Activated naive CD4-positive, alpha-beta T cell treated with anti-CD3 and anti-CD28 coated beads, Interleukin-2, amount 10 ng/mL, durations not matched to agents 7 days and 5 days (primary cell): ENCODE results near the gene BMP8B.
A peak's percentile ranks its signal among the peaks of the same experiment; 100 is the strongest.
"Not testable (repeated sequence)": the region's sequence is repeated elsewhere in the genome, so short reads cannot be mapped to it uniquely, and the experiment has no call there.

Experiments
- CTCF ChIA-PET: fragments of 350-600 bp; sonication (Branson Sonifier 250); formaldehyde crosslinking; loops from one replicate; lab custom pipeline; 2021; ENCODE audit warnings: antibody characterized with exemption; lab: Charles Lee
- DNase-seq: peaks from one replicate; pipeline ENCODE4 v3.0.0-alpha.2; 2020
- H3K27ac Mint-ChIP-seq: one replicate; pipeline ENCODE4 v1.8.0; 2021; ENCODE audit warnings: mild to moderate bottlenecking, moderate library complexity, mixed read lengths
- H3K27me3 Mint-ChIP-seq: one replicate; pipeline ENCODE4 v1.8.0; 2021; ENCODE audit warnings: mild to moderate bottlenecking, mixed read lengths
- H3K36me3 Mint-ChIP-seq: one replicate; pipeline ENCODE4 v1.8.0; 2021; ENCODE audit warnings: mixed read lengths
- H3K4me1 Mint-ChIP-seq: one replicate; pipeline ENCODE4 v1.8.0; 2021; ENCODE audit warnings: mixed read lengths
- H3K4me3 Mint-ChIP-seq: one replicate; pipeline ENCODE4 v1.8.0; 2021; ENCODE audit warnings: mild to moderate bottlenecking, moderate library complexity, mixed read lengths
- H3K9me3 Mint-ChIP-seq: one replicate; pipeline ENCODE4 v1.8.0; 2021; ENCODE audit warnings: mixed read lengths

Gene BMP8B

DNA sequence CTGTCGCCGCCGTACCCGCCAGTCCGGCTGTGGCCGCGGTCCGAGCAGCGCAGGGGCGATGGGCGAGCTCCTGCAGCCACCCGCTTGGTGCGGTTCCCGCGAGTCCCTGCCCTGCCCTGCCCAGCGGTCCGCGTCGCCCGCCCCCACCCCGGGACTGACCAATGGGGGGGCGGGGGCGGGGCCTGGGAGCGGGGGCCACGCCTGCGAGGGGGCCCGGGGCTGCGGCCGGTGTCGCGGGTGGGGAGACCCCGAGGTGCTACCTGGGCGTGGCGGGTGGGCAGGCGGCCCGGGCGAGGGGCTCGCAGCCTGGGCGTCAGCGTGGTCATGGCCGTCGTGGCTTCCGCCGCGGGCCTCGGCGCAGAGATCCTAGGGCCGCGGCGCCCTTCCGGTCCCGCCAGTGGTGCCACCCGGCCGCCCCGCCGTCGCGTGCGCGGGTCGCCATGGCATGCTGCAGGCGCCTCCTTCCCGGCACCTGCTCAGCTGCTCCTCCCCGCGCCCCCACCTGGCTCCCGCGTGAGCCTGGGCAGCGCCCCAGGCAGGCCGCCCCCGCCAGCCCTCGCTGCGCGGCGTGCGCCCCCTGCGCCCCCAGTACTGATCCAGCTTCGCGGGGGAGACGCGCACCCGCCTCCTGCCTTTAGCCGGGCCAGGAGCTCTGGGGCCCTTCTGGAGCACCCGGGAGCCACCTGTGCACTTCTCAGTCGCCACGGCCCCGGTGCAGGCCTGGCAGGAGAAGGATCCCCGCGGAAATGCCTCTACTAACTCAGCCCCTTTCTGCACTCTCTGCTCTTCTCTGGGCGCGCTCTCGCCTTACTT lies at the start of gene BMP8B:
Gene BMP8B (minus strand): TSS at position 108 of the 813 bp plus-strand sequence. CDS start 380 bp downstream, outside the sequence.
- Mint-ChIP-seq H3K27ac (peak within 1 kb of the TSS; percentile 19), H3K36me3 (no peaks in the 10 kb centered on the region), H3K27me3 (peaks cover 58% of the 10 kb centered on the region), H3K4me1 (peaks cover 22% of the 10 kb centered on the region), H3K9me3 (no peaks in the 10 kb centered on the region), H3K4me3 (peak within 1 kb of the TSS; percentile 72)
- DNase-seq: peak; percentile 58
- CTCF ChIA-PET: interaction anchor here (1.1 kb wide), 1 partner anchor 10 kb away, joined by 4 read pairs; no protein-coding TSS in a partner anchor

GRCh38 chr1:39836595-39837110 lies 48.0 kb upstream of the BMP8B start:
- CTCF ChIA-PET: interaction anchor here (1.2 to 2.0 kb wide), 2 partner anchors 19 to 65 kb away, joined by 3 to 6 read pairs; partner anchors contain the start of gene MYCL
- no peaks in the 10 kb centered on the region for H3K27me3 Mint-ChIP-seq
- no peak overlapping the region for H3K27ac Mint-ChIP-seq
- H3K9me3 Mint-ChIP-seq: no peaks in the 10 kb centered on the region
- no peak overlapping the region for H3K4me3 Mint-ChIP-seq
- DNase-seq: no peak
- H3K4me1 Mint-ChIP-seq: no peaks in the 10 kb centered on the region
- peaks cover 23% of the 10 kb centered on the region for H3K36me3 Mint-ChIP-seq

- Mint-ChIP-seq H3K27ac (no peak overlapping the region), H3K4me3 (no peak overlapping the region), H3K36me3 (peaks cover 17% of the 10 kb centered on the region), H3K27me3 (no peaks in the 10 kb centered on the region), H3K4me1 (no peaks in the 10 kb centered on the region), H3K9me3 (no peaks in the 10 kb centered on the region)
- CTCF ChIA-PET: interaction anchor here (1.2 to 2.0 kb wide), 2 partner anchors 18 to 66 kb away, joined by 3 to 6 read pairs; partner anchors contain the start of gene MYCL
- no peak for DNase-seq
Measured at GRCh38 chr1:39835935-39836594, 47.4 kb upstream of the BMP8B start.

GRCh38 chr1:39835110-39835509 lies 46.4 kb upstream of the BMP8B start:
- CTCF ChIA-PET: interaction anchor here (0.6 kb wide), 1 partner anchor 37 kb away, joined by 5 read pairs; no protein-coding TSS in a partner anchor
- Mint-ChIP-seq H3K27me3 (peaks cover 6% of the 10 kb centered on the region), H3K9me3 (no peaks in the 10 kb centered on the region), H3K36me3 (peaks cover 12% of the 10 kb centered on the region), H3K4me1 (no peaks in the 10 kb centered on the region), H3K27ac (no peak overlapping the region), H3K4me3 (no peak overlapping the region)
- no peak for DNase-seq

DNA sequence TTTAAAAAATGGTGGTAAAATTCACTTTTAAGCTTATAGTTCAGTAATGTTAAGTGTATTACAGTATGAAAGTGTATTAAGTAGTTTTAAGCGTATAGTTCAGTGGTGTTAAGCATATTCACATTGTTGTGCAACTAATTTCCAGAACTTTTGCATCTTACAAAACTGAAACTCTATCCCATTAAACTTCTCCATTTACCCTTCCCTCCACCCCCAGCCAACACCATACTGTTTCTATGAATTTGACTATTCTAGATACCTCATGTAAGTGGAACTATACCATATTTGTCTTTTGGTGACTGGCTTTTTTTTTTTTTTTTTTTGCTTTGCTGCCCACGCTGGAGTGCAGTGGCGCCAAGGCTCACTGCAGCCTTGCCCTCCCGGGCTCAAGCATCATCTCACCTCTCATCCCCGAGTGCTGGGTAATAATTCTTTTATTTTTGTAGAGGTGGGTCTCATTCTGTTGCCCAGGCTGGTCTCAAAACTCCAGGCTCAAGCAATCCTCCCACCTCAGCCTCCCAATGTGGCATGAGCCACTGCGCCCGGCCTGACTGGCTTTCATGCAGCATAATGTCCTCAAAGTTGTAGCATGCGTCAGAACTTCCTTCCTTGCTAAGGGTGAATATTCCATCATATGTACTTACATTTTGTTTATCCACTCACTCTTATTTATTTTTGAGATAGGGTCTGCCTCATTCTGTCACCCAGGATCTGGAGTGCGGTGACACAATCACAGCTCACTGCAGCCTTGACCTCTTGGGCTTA lies 45.1 kb upstream of the BMP8B start:
- H3K27me3 Mint-ChIP-seq: peaks cover 13% of the 10 kb centered on the region
- H3K4me1 Mint-ChIP-seq: no peaks in the 10 kb centered on the region
- H3K36me3 Mint-ChIP-seq: peaks cover 3% of the 10 kb centered on the region
- H3K27ac Mint-ChIP-seq: no peak overlapping the region
- CTCF ChIA-PET: interaction anchor here (1.3 kb wide), 1 partner anchor 16 kb away, joined by 3 read pairs; no protein-coding TSS in a partner anchor
- DNase-seq: no peak
- H3K4me3 Mint-ChIP-seq: no peak overlapping the region
- H3K9me3 Mint-ChIP-seq: no peaks in the 10 kb centered on the region

DNA sequence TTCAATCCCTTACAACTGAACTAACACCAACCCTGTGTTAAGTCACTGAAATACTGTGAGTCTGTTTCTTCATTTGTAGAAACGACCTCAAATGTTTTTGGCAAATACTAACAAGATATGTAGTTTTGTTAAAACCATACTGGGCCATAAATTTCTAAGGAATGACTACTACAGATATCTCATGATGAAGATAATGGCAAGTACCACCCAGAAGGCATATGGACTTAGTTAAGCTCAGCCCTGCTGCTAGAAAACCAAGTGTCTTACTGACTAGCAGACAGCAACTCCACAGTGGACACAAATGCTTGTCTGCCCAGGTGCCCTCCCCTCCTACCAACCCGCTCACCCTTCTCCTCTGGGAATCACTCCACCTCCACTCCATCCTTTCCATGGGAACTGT lies 44.5 kb upstream of the BMP8B start:
- no peak for DNase-seq
- no peaks in the 10 kb centered on the region for H3K9me3 Mint-ChIP-seq

DNA sequence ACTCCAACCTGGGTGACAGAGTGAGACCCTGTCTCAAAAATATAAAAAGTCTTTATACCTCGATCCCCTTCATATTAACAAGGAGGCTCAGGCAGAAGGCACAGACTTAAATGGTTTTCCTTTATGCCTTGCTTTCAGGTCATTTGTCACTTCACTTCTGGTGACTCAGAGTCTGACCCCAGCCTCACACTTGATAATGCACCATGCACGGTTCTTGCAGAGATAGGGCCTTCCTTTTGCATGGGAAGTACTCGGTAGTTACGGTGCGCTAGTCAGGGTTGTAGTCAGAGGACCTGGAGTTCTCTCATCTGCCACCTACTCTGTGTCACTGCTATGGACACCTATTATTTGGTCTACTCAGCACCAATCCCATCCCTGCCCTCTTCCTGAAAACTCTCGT lies 43.6 kb upstream of the BMP8B start:
- no peaks in the 10 kb centered on the region for H3K4me1 Mint-ChIP-seq
- no peak overlapping the region for H3K4me3 Mint-ChIP-seq
- CTCF ChIA-PET: interaction anchor here (0.7 kb wide), 1 partner anchor 15 kb away, joined by 3 read pairs; no protein-coding TSS in a partner anchor
- peaks cover 18% of the 10 kb centered on the region for H3K27me3 Mint-ChIP-seq
- DNase-seq: no peak
- H3K27ac Mint-ChIP-seq: no peak overlapping the region
- no peaks in the 10 kb centered on the region for H3K9me3 Mint-ChIP-seq
- H3K36me3 Mint-ChIP-seq: no peaks in the 10 kb centered on the region

More for the DNA sequence above, 44.5 kb upstream of the BMP8B start:
- Mint-ChIP-seq H3K27ac (no peak overlapping the region), H3K36me3 (peaks cover 1% of the 10 kb centered on the region), H3K4me3 (no peak overlapping the region), H3K4me1 (no peaks in the 10 kb centered on the region), H3K27me3 (peaks cover 13% of the 10 kb centered on the region)
- CTCF ChIA-PET: interaction anchor here (0.7 to 1.3 kb wide), 2 partner anchors 15 to 87 kb away, joined by 3 read pairs; no protein-coding TSS in a partner anchor

DNA sequence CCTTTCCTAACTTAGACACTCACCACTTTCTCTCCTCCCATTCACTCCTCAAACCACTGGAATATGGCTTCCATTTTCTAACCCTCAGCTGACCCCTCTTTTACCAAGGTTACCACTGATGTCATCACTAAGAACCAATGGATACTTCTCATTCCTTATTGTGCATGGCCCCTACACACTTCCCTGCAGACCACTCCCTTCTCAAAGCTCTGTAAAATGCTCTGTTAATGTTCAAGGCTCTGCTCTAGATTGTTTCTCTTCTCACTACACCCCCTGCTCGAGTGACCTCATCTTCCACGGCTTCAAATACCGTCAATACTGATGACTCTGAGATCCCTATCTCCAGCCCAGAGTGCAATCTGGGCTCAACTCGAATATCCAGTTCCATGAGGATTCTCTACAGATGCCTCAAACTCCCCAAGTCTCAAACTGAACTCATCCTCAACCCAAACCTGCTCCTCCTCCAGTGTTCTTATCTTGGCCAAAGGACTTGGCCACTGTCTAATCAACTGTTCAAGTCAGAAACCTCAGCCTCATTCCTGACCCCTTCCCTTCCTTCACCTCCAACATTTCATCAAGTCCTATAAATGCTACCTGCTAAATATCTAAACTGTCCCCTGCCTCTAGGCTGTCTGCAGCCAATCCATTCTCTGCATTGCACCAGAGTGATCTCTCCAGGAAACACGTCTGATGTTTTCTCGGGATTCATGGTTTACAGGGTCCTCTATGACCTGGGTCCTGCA lies 41.3 kb upstream of the BMP8B start:
- CTCF ChIA-PET: interaction anchor here (0.6 to 1.6 kb wide), 2 partner anchors 10 to 31 kb away, joined by 3 to 4 read pairs; no protein-coding TSS in a partner anchor
- no peak overlapping the region for H3K27ac Mint-ChIP-seq
- no peak overlapping the region for H3K4me3 Mint-ChIP-seq
- peaks cover 32% of the 10 kb centered on the region for H3K27me3 Mint-ChIP-seq
- H3K4me1 Mint-ChIP-seq: no peaks in the 10 kb centered on the region
- DNase-seq: no peak
- H3K9me3 Mint-ChIP-seq: no peaks in the 10 kb centered on the region
- H3K36me3 Mint-ChIP-seq: no peaks in the 10 kb centered on the region

DNA sequence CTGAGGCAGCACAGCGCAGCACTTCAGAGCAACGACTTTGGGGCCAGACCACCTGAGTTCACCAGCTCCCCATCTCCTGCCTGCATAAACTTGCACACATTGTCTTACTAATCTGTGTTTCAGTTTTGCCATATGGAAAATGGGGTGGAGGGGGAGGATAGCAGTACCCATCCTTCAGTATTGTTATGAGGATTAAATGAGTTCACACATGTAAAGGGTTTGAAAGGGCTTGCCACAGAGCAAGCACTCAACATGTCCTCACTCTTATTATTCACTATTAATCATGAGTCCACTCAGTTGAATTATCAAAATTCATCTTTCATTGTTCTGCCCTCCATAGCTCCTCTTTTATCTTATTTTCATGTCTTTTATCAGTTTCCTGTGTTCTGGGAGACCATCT lies 40.1 kb upstream of the BMP8B start:
- H3K9me3 Mint-ChIP-seq: no peaks in the 10 kb centered on the region
- DNase-seq: no peak
- peaks cover 37% of the 10 kb centered on the region for H3K27me3 Mint-ChIP-seq
- CTCF ChIA-PET: interaction anchor here (0.6 to 1.6 kb wide), 2 partner anchors 9 to 17 kb away, joined by 3 to 4 read pairs; no protein-coding TSS in a partner anchor
- H3K4me3 Mint-ChIP-seq: no peak overlapping the region
- H3K27ac Mint-ChIP-seq: no peak overlapping the region
- no peaks in the 10 kb centered on the region for H3K4me1 Mint-ChIP-seq
- no peaks in the 10 kb centered on the region for H3K36me3 Mint-ChIP-seq

DNA sequence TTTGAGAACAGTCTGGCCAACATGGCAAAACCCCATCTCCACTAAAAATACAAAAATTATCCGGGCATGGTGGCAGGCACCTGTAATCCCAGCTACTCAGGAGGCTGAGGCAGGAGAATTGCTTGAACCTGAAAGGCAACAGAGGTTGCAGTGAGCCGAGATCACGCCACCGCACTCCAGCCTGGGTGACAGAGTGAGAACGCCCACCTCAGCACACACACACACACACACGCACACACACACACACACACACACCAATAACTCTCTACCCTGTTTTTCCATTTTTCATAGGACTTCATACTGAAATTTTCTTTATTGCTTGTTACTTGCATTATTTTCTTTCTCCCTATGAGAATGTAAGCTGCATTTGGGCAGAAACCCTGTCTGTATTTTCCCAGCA lies 39.6 kb upstream of the BMP8B start:
- peaks cover 41% of the 10 kb centered on the region for H3K27me3 Mint-ChIP-seq
- not testable (repeated sequence) for H3K9me3 Mint-ChIP-seq, H3K36me3 Mint-ChIP-seq, DNase-seq, H3K4me3 Mint-ChIP-seq, H3K4me1 Mint-ChIP-seq, H3K27ac Mint-ChIP-seq
- CTCF ChIA-PET: interaction anchor here (0.6 to 1.6 kb wide), 2 partner anchors 8 to 17 kb away, joined by 3 to 4 read pairs; no protein-coding TSS in a partner anchor

GRCh38 chr1:39827201-39827600 lies 38.5 kb upstream of the BMP8B start:
- H3K4me3 Mint-ChIP-seq: no peak overlapping the region
- no peaks in the 10 kb centered on the region for H3K4me1 Mint-ChIP-seq
- no peaks in the 10 kb centered on the region for H3K36me3 Mint-ChIP-seq
- no peaks in the 10 kb centered on the region for H3K9me3 Mint-ChIP-seq
- DNase-seq: no peak
- CTCF ChIA-PET: no interaction called here
- H3K27ac Mint-ChIP-seq: no peak overlapping the region
- peaks cover 45% of the 10 kb centered on the region for H3K27me3 Mint-ChIP-seq

GRCh38 chr1:39826583-39826982 lies 37.9 kb upstream of the BMP8B start:
- Mint-ChIP-seq H3K4me1 (no peaks in the 10 kb centered on the region), H3K27ac (no peak overlapping the region), H3K9me3 (no peaks in the 10 kb centered on the region), H3K36me3 (no peaks in the 10 kb centered on the region), H3K27me3 (peaks cover 49% of the 10 kb centered on the region), H3K4me3 (no peak overlapping the region)
- CTCF ChIA-PET: interaction anchor here (0.7 kb wide), 1 partner anchor 206 kb away, joined by 3 read pairs; no protein-coding TSS in a partner anchor
- DNase-seq: no peak
